Breast epithelium (tissue), 3 donors: ENCODE results near the gene SPANXN2.

Source experiments
- POLR2A ChIP-seq: fragments of 450-650 bp; IDR thresholded peaks from one replicate; pipeline ENCODE4 v1.6.1; 2016; ENCODE audit warnings: antibody characterized with exemption, mild to moderate bottlenecking, moderate library complexity
- POLR2AphosphoS5 ChIP-seq, 3 donors: sonication (generic); formaldehyde crosslinking; IDR thresholded peaks; one replicate each; pipeline ENCODE4 v1.6.1; 2017; ENCODE audit warnings: antibody characterized with exemption in 3 of 3
- TF ChIP-seq, protein P1 (sequence below), 3 donors: fragments of 450-650 bp; IDR thresholded peaks; one replicate each; pipeline ENCODE4 v1.5.1; 2016 to 2017; ENCODE audit warnings: antibody characterized with exemption in 3 of 3, mild to moderate bottlenecking in 3 of 3, moderate library complexity in 3 of 3

DNA sequence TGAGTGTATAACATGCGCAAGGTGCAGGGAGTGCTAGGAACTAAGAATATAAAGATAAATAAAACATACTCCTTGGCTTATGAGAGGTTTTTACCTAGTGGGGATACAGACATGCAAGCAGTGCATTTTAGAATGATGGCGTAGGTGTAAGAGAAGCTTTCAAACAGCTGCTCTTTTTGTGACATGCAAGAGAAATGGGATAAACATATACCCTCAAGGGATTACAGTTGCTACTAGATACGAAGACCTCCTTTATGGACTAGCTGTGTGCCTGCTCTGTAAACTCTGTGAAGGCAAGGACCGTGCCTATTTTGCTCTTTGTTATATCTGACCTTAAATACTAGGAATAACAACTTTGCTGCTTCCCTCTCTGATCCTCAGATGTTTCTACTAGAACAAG is 45.6 kb downstream of the SPANXN2 start:
- TF ChIP-seq, protein P1, sequence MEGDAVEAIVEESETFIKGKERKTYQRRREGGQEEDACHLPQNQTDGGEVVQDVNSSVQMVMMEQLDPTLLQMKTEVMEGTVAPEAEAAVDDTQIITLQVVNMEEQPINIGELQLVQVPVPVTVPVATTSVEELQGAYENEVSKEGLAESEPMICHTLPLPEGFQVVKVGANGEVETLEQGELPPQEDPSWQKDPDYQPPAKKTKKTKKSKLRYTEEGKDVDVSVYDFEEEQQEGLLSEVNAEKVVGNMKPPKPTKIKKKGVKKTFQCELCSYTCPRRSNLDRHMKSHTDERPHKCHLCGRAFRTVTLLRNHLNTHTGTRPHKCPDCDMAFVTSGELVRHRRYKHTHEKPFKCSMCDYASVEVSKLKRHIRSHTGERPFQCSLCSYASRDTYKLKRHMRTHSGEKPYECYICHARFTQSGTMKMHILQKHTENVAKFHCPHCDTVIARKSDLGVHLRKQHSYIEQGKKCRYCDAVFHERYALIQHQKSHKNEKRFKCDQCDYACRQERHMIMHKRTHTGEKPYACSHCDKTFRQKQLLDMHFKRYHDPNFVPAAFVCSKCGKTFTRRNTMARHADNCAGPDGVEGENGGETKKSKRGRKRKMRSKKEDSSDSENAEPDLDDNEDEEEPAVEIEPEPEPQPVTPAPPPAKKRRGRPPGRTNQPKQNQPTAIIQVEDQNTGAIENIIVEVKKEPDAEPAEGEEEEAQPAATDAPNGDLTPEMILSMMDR (IDR thresholded peaks at IDR 0.05) = no peak
- TF ChIP-seq POLR2AphosphoS5 (IDR thresholded peaks at IDR 0.05) (no peak), POLR2A (no peak)
